ENCODE data around the gene CEP72.

- TF ChIP-seq ARNTL (CRISPR knock-in tag; IDR thresholded peaks at IDR 0.05; ENCODE audit: borderline replicate concordance, low read depth) (no peak), OSR1 (CRISPR knock-in tag; IDR thresholded peaks at IDR 0.05) (no peak), BACH2 (CRISPR knock-in tag; IDR thresholded peaks at IDR 0.05; ENCODE audit: borderline replicate concordance) (no peak), ZNF8 (CRISPR knock-in tag; IDR thresholded peaks at IDR 0.05) (no peak), ZNF565 (CRISPR knock-in tag; conservative IDR thresholded peaks at IDR 0.05; ENCODE audit: low read depth) (no peak), PPARA (CRISPR knock-in tag; IDR thresholded peaks at IDR 0.05; ENCODE audit: borderline replicate concordance) (no peak), ZC3H10 (CRISPR knock-in tag; IDR thresholded peaks at IDR 0.05) (no peak)
Observed at GRCh38 chr5:669842-670395, 57.8 kb downstream of the CEP72 start.

Data from SK-N-SH treated with all-trans-retinoic acid at 6 μM for 48 hours (cell line).